ENCODE data around the gene VSNL1. TPM values are rescaled to one million over a fixed set of nuclear protein-coding genes. Genes with fewer than 3 reads are reported as not detected.

VSNL1 gene
- total RNA-seq, 1 donor from 2014 or later, result 19.6 TPM

- TF ChIP-seq CTCF (IDR thresholded peaks at IDR 0.05; ENCODE audit: unreplicated experiment), result no peak
- H3K27ac Mint-ChIP-seq (ENCODE audit: unreplicated experiment), result no peak overlapping the region
- no peak for DNase-seq (ENCODE audit: low spot score)
- no peaks in the 10 kb centered on the region for H3K9me3 Mint-ChIP-seq (ENCODE audit: unreplicated experiment)
- H3K27me3 Mint-ChIP-seq (ENCODE audit: unreplicated experiment), result no peaks in the 10 kb centered on the region
- no peaks in the 10 kb centered on the region for H3K36me3 Mint-ChIP-seq (ENCODE audit: low read depth, unreplicated experiment)
- H3K4me1 Mint-ChIP-seq (ENCODE audit: unreplicated experiment), result peaks cover 5% of the 10 kb centered on the region
- H3K4me3 Mint-ChIP-seq (ENCODE audit: unreplicated experiment), result no peak overlapping the region
Observed at GRCh38 chr2:17591846-17592245, 51.4 kb downstream of the VSNL1 start.

- peaks cover 5% of the 10 kb centered on the region for H3K4me1 Mint-ChIP-seq (ENCODE audit: unreplicated experiment)
- H3K36me3 Mint-ChIP-seq (ENCODE audit: low read depth, unreplicated experiment), result no peaks in the 10 kb centered on the region
- no peak for TF ChIP-seq CTCF (IDR thresholded peaks at IDR 0.05; ENCODE audit: unreplicated experiment)
- H3K9me3 Mint-ChIP-seq (ENCODE audit: unreplicated experiment), result no peaks in the 10 kb centered on the region
- no peak for DNase-seq (ENCODE audit: low spot score)
- no peak overlapping the region for H3K27ac Mint-ChIP-seq (ENCODE audit: unreplicated experiment)
- H3K27me3 Mint-ChIP-seq (ENCODE audit: unreplicated experiment), result no peaks in the 10 kb centered on the region
- no peak overlapping the region for H3K4me3 Mint-ChIP-seq (ENCODE audit: unreplicated experiment)
Observed at GRCh38 chr2:17592731-17593409, 52.4 kb downstream of the VSNL1 start.

GRCh38 chr2:17593445-17593840 is 52.9 kb downstream of the VSNL1 start:
- TF ChIP-seq CTCF (IDR thresholded peaks at IDR 0.05; ENCODE audit: unreplicated experiment), result no peak
- Mint-ChIP-seq H3K9me3 (ENCODE audit: unreplicated experiment) (no peaks in the 10 kb centered on the region), H3K27ac (ENCODE audit: unreplicated experiment) (no peak overlapping the region), H3K4me3 (ENCODE audit: unreplicated experiment) (no peak overlapping the region), H3K36me3 (ENCODE audit: low read depth, unreplicated experiment) (no peaks in the 10 kb centered on the region), H3K27me3 (ENCODE audit: unreplicated experiment) (no peaks in the 10 kb centered on the region), H3K4me1 (ENCODE audit: unreplicated experiment) (peaks cover 5% of the 10 kb centered on the region)
- no peak for DNase-seq (ENCODE audit: low spot score)

GRCh38 chr2:17593841-17594491 is 53.5 kb downstream of the VSNL1 start:
- H3K4me1 Mint-ChIP-seq (ENCODE audit: unreplicated experiment), result peaks cover 6% of the 10 kb centered on the region
- no peak overlapping the region for H3K27ac Mint-ChIP-seq (ENCODE audit: unreplicated experiment)
- no peaks in the 10 kb centered on the region for H3K9me3 Mint-ChIP-seq (ENCODE audit: unreplicated experiment)
- H3K27me3 Mint-ChIP-seq (ENCODE audit: unreplicated experiment), result no peaks in the 10 kb centered on the region
- no peak overlapping the region for H3K4me3 Mint-ChIP-seq (ENCODE audit: unreplicated experiment)
- H3K36me3 Mint-ChIP-seq (ENCODE audit: low read depth, unreplicated experiment), result no peaks in the 10 kb centered on the region
- no peak for DNase-seq (ENCODE audit: low spot score)
- no peak for TF ChIP-seq CTCF (IDR thresholded peaks at IDR 0.05; ENCODE audit: unreplicated experiment)
